Gastrocnemius medialis (tissue), 4 donors: ENCODE data around the gene CC2D1B. TPM values are rescaled to one million over a fixed set of nuclear protein-coding genes. Genes with fewer than 3 reads are reported as not detected.

Experiments
- ATAC-seq, 2 donors: fragments of 150-250 bp; one replicate each; pipeline ENCODE4 v1.9.1; 2016
- DNase-seq, 2 donors: peaks; one replicate each; pipeline ENCODE4 v3.0.0-alpha.2; 2019
- H3K27ac ChIP-seq, 4 donors: fragments of 200-600 bp; sonication (generic); 1 replicate in 1 of 4; 2 replicates in 3 of 4; pipeline ENCODE4 v1.5.1; 2016 to 2018; ENCODE audit warnings: mild to moderate bottlenecking in 2 of 4, moderate library complexity in 1 of 4
- H3K27me3 ChIP-seq, 3 donors: fragments of 200-600 bp; sonication (generic) in 2 of 3; 1 replicate in 1 of 3; 2 replicates in 2 of 3; pipeline versions ENCODE4 v1.5.1 to v1.6.0; 2016 to 2019; ENCODE audit warnings: mild to moderate bottlenecking in 1 of 3, moderate library complexity in 1 of 3
- H3K36me3 ChIP-seq, 2 donors: fragments of 200-600 bp; sonication (generic) in 1 of 2; one replicate each; pipeline ENCODE4 v1.5.1; 2017 to 2018
- H3K4me1 ChIP-seq, 2 donors: fragments of 200-600 bp; sonication (generic) in 1 of 2; one replicate each; pipeline ENCODE4 v1.5.1; 2016 to 2017; ENCODE audit warnings: mild to moderate bottlenecking in 2 of 2
- H3K4me3 ChIP-seq, 4 donors: fragments of 200-600 bp; sonication (generic) in 3 of 4; 1 replicate in 1 of 4; 2 replicates in 3 of 4; pipeline ENCODE4 v1.5.1; 2016 to 2019; ENCODE audit warnings: mild to moderate bottlenecking in 2 of 4
- H3K9me3 ChIP-seq, 3 donors: fragments of 200-600 bp; sonication (generic) in 2 of 3; 1 replicate in 1 of 3; 2 replicates in 2 of 3; pipeline ENCODE4 v1.5.1; 2016 to 2019
- CTCF ChIP-seq, 5 experiments: fragments of 450-650 bp in 3 of 5; fragments of 200-600 bp in 2 of 5; sonication (generic) in 2 of 5; IDR thresholded peaks in 4 of 5; conservative IDR thresholded peaks in 1 of 5; 1 replicate in 4 of 5; 2 replicates in 1 of 5; pipeline ENCODE4 v1.5.1; 2016 to 2019; ENCODE audit warnings: antibody characterized with exemption in 5 of 5, mild to moderate bottlenecking in 3 of 5, moderate library complexity in 3 of 5
- POLR2A ChIP-seq, 2 donors: fragments of 450-650 bp; IDR thresholded peaks; one replicate each; pipeline ENCODE4 v1.6.1; 2017; ENCODE audit warnings: antibody characterized with exemption in 2 of 2, mild to moderate bottlenecking in 2 of 2, moderate library complexity in 2 of 2
- in situ Hi-C, 4 donors: fragments of 200-750 bp; cut with MboI; loops; one replicate each; pipeline versions ENCODE4 v1.15.0 to v1.8.0; 2017; ENCODE audit warnings: low sequenced_read_pairs in 4 of 4
- intact Hi-C: fragments of 100-400 bp; cut with DNase I; formaldehyde crosslinking; loops from one replicate; pipeline ENCODE4 v1.15.1; 2023; ENCODE audit warnings: low total_unique reads
- total RNA-seq, 4 donors: library from RNA; depleted of rRNA; stranded (reverse); fragments of >200 nt; gene quantifications; one replicate each; pipeline versions ENCODE4 v1.1.0 to v1.2.3, GENCODE V29; 2016

The CC2D1B gene
- total RNA-seq, 4 donors from 2014 or later: 34.1 to 62.7 (median 52.2) TPM

GRCh38 chr1:52364235-52364839, 1.7 kb downstream of the CC2D1B start:
- Histone ChIP-seq H3K27me3 (no peaks in the 10 kb centered on the region), H3K36me3 (peaks cover 0 to 36% of the 10 kb centered on the region in 2 donors), H3K4me3 (peak overlapping the region in 2 of 4 donors; percentile 81 to 88), H3K9me3 (no peaks in the 10 kb centered on the region), H3K4me1 (peaks cover 10 to 14% of the 10 kb centered on the region in 2 donors), H3K27ac (peak overlapping the region in 3 of 4 donors; percentile 97 to 99 (median 97))
- DNase-seq (no peak), ATAC-seq (no peak)
- TF ChIP-seq CTCF (IDR thresholded peaks at IDR 0.05 in 4 of 5, conservative IDR thresholded peaks at IDR 0.05 in 1 of 5) (no peak), POLR2A (IDR thresholded peaks at IDR 0.05) (no peak)
- intact Hi-C loops: loop anchor here (10.0 kb wide), 1 partner anchor 560 kb away; the partner anchor contains the start of genes ECHDC2 and SCP2
- in situ Hi-C loops: no loop called here

- Histone ChIP-seq H3K9me3 (no peaks in the 10 kb centered on the region), H3K4me3 (no peak overlapping the region), H3K36me3 (peaks cover 3 to 73% of the 10 kb centered on the region in 2 donors), H3K4me1 (peaks cover 10 to 14% of the 10 kb centered on the region in 2 donors), H3K27ac (no peak overlapping the region), H3K27me3 (no peaks in the 10 kb centered on the region)
- no peak for ATAC-seq
- in situ Hi-C loops (no loop called here), intact Hi-C loops (loop anchor here (10.0 kb wide), 1 partner anchor 564 kb away; the partner anchor contains the start of genes ECHDC2 and SCP2)
- DNase-seq: no peak
- TF ChIP-seq POLR2A (IDR thresholded peaks at IDR 0.05) (no peak), CTCF (IDR thresholded peaks at IDR 0.05 in 4 of 5, conservative IDR thresholded peaks at IDR 0.05 in 1 of 5) (no peak)
Observed at GRCh38 chr1:52360595-52360968, 5.4 kb downstream of the CC2D1B start.

GRCh38 chr1:52359676-52360594, 6.1 kb downstream of the CC2D1B start:
- H3K9me3 ChIP-seq: no peaks in the 10 kb centered on the region
- H3K36me3 ChIP-seq: peaks cover 3 to 80% of the 10 kb centered on the region in 2 donors
- intact Hi-C loops (loop anchor here (10.0 kb wide), 1 partner anchor 565 kb away; the partner anchor contains the start of genes ECHDC2 and SCP2), in situ Hi-C loops (no loop called here)
- no peak overlapping the region for H3K27ac ChIP-seq
- no peaks in the 10 kb centered on the region for H3K27me3 ChIP-seq
- H3K4me3 ChIP-seq: no peak overlapping the region
- no peak for ATAC-seq
- H3K4me1 ChIP-seq: peaks cover 6 to 11% of the 10 kb centered on the region in 2 donors
- no peak for TF ChIP-seq POLR2A (IDR thresholded peaks at IDR 0.05)
- TF ChIP-seq CTCF (IDR thresholded peaks at IDR 0.05 in 4 of 5, conservative IDR thresholded peaks at IDR 0.05 in 1 of 5): no peak
- no peak for DNase-seq

- Histone ChIP-seq H3K27ac (no peak overlapping the region), H3K27me3 (no peaks in the 10 kb centered on the region), H3K9me3 (no peaks in the 10 kb centered on the region), H3K4me3 (no peak overlapping the region), H3K4me1 (peaks cover 0 to 1% of the 10 kb centered on the region in 2 donors), H3K36me3 (peaks cover 3 to 89% of the 10 kb centered on the region in 2 donors)
- DNase-seq (no peak), ATAC-seq (no peak)
- TF ChIP-seq POLR2A (IDR thresholded peaks at IDR 0.05) (no peak), CTCF (IDR thresholded peaks at IDR 0.05 in 4 of 5, conservative IDR thresholded peaks at IDR 0.05 in 1 of 5) (no peak)
- intact Hi-C loops: no loop called here
- in situ Hi-C loops: no loop called here
Observed at GRCh38 chr1:52358851-52359497, 7.0 kb downstream of the CC2D1B start.
